NCI-H2107 (cell line): Measurements from ENCODE around the gene ADIPOR2.

ENCODE experiments used
- DNase-seq: peaks from one replicate; lab custom pipeline; 2025; lab: John Stamatoyannopoulos, UW

The ADIPOR2 gene

DNA sequence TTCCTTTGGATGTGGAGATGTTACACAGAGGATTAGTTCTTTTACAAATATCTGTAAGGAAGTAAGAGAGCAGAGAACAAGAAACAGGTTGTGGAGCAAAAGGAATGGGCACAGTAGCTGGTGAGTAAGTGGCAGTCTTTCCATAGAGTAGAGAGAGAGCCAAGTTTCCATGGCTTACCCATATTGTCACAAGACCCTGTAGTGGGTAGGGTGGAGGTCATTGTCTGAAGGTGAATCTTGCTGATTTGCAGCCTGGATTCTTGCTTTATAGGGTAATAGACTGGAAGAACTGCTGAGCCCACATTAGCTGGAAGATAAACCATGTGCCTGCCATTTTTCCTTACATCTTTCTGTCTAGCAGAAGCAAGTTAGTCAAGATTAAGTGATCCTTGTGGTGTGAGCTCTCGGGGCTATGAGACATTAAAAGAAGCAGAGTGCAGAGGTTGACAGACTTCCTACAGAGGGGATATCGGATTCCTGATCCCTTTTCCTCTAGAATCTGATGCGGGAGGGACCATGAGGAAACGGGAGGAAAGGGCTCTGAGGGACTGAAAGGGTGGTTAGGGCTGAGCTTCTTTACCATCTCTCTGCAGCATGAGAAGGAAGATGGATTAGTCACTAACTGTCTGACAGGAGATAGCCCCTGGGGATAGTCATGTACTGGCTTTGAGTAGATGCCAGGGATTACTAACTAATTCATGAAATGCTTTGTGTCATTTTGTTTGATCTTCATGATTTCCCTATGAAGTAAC, 85.5 kb downstream of the ADIPOR2 start:
- DNase-seq = no peak

DNA sequence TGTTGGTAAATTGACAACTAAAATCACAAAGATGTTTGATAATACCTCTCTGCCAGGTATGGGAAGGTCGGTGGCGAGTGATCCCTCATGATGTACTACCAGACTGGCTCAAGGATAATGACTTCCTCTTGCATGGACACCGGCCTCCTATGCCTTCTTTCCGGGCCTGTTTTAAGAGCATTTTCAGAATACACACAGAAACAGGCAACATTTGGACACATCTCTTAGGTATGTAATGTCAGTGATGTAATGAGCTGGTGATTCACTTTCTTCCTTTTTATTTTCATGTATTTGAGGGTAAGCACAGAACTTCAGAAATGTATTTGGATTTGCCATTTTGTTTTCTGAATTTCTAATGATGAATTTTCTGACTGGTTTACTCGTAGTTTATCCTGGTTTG, 86.9 kb downstream of the ADIPOR2 start:
- DNase-seq = no peak

DNA sequence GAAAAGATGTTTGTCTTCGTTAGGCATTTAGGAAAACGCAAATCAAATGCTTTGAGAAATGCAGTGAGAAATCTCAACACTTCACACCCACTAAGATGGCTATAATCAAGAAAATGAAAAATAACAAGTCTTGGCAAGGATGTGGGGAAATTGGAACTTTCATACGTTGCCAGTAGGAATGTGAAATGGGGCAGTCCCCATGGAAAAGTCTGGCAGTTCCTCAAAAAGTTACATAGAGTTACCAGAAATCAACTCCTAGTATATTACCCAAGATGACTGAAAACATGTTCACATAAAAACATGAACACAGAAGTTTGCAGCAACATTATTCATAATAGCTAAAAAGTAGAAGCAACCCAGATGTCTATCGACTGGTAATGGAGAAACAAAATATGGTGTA, 88.0 kb downstream of the ADIPOR2 start:
- DNase-seq = no peak

DNA sequence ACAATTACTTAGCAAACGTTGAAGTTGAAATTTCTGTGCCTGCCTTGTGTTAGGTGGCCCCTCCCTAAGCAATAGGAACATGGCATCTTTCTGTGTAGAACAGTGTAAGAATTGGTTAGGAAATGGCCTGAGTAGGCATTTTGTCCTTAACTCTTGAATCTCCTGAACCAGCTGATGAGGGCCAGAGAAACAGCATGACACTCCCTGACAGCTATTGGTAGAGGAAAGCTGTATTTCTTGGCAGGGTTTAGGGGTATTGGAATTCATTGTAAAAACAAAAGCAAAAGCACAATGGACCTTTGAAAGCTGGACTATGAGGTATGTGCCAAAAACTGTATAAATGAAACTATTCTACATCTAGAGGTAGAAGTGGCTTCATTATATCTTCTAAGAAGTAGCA, 88.9 kb downstream of the ADIPOR2 start:
- DNase-seq = no peak

DNA sequence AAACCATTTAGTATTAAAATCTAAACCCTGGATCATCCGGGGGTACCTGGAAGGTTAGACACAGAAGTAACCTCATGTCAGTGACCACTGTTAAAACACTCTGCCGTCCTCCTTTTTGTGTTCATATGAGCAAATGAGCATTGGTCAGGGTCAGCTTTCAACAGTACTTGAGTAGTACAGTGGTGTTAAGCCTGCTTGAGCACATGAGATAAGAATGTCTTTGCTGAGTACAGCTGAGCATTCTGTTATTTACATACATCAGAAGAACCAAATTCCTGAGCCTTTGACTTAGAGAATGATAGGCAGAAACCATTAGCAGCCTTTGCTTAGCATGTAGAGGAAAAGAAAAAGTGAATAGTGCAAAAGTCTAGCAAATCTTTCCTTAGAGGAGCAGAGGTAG, 90.9 kb downstream of the ADIPOR2 start:
- no peak for DNase-seq

DNA sequence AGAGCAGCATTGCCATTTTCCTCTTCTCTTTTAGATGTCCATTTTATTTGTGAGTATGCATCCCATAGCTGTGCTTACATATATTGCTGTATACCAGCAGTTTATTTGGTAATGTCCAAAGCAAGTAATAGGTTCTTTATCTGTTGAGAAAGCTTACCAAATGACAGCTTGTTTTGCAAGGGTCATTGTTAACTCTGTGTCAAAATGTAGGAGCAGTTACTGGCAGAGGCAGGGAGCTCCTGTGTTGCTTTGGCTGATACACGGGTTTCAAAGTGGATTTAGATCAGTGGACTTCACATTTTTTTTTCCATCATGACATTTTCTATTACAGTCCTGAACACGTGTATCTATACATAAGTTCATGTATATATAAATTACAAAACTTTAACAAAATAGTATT, 91.3 kb downstream of the ADIPOR2 start:
- no peak for DNase-seq

DNA sequence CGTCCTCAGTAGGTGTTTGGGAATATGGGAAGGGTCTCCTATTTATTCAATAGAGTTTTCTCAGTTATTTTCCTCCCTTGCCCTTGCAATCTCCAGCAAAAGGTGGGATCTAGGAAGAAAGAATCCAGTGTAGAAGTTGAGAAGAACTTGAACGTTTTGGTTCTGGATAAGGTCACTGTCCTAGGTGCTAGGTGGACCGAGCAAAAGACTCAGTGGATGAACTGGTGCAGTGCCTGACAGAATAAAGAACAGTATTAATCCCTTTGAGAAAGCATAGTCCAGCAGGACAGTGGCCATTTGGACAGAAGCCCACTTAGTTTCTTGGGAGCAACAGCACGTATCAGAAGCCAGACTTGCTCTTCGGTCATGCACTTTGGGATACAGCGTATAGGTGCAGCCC, 96.8 kb downstream of the ADIPOR2 start:
- no peak for DNase-seq

DNA sequence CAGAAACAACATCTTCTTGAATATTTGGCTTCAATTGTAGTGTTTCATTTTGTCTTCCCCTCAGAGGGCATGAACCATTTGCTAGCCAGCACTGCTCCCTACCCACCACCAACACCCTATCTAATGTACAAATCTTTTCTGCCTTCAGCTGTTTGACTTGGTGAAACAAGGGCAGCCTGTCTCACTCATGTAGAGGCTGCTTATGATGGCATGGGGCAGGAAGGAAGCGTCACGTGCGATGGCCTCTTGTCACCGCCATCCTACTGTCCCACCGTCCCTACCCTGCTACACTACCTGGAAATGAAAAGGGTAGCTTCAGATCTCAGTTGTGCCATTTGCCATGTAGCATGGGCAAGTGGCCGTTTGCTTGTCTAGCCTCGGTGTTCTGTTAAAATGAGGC, 99.6 kb downstream of the ADIPOR2 start:
- no peak for DNase-seq

DNA sequence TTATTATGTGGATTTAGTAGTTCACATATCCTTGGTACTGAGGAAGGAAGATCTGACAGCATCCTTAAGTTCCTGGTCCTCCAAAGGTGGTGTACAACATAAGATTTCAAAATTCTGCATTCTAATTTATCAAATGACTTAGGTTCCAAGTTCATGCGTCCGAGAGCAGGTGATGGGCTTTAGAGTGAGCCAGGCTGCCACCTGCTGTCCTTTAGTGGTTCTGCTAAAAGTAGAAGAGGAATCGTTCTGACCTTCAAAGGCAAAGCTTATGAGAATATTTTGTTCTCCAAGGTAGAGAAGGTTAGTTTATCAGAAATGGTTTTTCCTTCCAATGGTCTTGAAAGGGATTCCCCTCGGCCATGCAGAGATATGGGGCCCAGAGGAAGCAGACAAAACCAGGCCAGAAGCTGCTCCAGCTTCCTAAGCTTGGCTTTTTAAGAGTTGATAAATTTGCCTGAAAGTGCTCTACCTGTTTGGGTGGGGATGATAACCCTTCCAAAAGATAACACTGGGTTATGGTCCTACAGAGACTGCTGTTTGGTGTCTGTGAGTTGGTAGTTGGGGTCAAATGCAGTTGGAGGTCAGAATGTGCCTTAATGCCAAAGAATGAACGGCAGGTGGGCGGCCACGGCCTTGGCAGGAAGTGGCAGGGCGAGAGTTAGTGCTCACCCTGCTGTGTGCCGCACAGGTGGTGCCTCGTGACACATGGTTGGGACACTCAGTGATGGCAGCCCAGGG, 100.4 kb downstream of the ADIPOR2 start:
- DNase-seq = peak; percentile 46

DNA sequence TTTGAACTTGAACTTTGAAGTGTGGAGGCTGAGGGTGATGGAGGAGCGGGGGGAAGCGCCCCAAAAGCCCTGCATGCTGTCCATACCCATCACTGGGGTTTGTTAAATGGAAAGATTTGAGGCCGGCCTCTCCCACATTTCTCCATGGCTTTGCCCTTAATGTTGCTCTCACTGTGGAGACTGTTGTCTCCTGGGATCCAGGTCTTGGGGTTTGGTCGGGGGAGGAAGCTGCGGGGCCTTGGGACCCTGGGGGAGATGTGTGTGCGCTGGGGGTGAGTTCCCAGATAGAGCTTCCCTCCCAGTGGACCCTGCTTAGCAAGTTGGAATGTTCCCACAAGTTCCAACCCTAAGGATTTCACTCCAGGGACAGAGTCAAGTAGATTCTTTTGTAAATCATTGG, 101.5 kb downstream of the ADIPOR2 start:
- no peak for DNase-seq

DNA sequence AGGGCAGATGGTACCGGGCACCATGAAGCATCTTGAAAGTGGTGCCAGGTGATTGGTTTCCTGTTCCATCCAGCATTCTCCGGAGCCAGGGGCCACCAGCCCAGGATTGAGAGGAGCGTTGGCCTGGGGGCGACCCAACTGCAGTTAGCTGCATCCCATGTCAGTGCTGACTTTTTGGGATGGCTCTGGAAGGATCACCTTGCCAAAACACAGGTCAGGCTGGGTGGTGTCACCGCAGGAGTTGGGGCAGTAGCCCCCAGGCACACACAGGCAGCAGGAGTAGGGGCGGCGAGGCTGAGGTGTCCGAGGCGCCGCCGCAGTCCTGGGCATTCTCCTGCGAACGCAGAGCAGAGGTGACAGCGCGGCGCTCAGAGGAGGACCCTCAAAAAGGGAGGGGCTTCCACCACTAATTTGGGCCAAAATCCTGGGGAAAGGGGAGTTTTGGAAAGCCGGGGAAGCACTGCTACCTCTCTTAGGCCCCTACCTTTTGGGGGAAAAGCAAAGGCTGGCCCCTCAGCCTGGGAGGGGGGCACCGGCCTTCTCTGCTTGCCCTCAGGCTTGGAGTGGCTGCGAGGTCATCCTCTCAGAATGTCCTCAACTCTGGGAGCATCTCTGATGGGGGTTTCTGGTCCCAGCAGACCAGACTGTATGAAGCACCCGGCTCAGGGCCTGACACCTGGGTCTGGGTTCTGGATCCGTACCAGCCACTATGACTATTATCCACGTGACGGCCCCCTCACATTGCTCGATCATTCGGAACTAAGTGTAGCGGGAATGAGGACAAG, 102.7 kb downstream of the ADIPOR2 start:
- no peak for DNase-seq

DNA sequence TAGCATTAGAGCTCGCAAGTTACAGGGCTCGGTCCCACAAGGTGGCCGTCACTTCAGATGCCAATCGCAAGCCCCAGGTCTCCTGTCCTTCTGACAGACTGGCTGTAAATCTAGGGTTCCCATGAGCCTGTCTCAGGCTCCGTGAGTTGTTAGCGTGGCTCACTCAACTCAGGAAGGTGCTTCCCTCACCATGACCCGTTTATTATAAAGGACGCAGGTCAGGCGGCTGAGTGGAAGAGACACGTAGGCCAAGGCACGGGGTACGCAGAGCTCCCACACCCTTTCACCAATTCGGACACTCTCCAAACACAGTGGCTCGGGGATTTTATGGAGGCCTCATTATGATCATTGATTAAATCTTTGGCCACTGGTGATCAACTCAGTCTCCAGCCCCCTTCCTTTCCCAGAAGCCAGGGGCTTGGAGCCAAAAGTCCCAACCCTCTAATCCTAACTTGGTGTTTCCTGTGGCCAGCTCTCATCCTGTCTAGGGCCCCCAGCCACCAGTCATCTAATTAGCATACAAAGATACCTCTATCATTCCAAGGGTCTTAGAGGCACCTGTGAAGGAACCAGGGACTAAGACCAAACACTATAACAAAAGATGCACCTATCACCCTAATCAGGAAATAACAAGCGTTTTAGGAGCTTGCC, 103.7 kb downstream of the ADIPOR2 start:
- no peak for DNase-seq

DNA sequence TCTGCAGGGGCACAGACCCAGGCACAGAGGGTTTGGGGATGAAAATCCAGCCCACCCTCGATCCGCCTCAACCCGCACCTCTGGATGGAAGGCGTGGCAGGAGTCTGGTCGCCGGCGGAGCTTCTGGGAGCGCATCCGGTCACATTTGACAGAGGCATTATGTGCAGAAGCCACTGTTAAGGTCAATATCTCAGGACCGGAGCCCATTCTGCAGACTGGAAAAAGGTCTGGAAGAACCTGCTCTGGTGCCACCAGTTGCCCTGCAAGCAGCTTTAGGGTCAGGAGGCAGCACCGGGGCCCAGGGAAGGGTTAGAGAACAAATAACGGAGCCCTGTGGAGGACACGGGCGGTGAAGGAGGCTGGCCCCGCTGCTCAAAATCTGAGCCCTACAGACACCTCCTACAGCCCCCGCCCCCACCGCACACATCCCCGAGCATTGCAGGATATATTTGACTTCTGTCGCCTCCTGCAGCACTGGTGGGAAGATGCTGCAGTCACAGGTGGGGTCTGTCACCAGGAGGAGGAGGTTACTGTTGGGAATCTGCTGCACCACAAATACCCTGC, 104.4 kb downstream of the ADIPOR2 start:
- DNase-seq = no peak

DNA sequence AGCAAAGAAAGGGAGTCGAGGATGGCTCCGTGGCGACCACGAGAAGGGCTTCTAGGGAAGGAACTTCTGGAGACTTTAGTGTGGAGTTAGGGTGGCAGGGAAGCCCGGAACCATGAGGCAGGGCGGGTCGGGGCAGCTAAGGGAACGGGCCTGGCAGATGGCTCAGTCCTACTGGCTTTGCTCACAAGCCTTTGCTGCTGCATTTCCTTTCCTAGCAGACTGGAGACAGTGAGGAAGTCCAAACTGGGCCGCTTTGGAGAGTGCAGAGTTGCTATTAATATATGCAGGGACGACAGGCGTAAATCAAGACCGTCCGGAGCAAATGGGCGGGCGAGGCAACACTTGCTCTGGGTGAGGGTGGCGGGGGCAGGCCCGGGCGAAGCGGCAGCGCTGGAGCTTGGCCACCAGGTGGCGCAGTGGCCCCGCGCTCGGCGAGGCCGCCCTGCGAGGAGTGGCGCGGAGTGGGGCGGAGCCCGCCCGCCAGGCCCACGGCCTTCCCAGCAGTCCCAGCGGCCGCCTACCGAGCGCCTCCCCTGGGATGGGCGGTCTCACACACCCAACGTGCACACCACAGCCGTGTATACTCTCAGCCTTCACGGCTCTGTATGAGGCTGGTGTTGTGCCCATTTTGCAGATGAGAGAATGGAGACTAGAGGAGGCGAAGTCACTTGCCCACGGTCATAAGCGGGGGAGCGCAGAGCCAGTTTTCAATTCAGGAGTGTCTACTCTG, 105.1 kb downstream of the ADIPOR2 start:
- peak; percentile 86 for DNase-seq

DNA sequence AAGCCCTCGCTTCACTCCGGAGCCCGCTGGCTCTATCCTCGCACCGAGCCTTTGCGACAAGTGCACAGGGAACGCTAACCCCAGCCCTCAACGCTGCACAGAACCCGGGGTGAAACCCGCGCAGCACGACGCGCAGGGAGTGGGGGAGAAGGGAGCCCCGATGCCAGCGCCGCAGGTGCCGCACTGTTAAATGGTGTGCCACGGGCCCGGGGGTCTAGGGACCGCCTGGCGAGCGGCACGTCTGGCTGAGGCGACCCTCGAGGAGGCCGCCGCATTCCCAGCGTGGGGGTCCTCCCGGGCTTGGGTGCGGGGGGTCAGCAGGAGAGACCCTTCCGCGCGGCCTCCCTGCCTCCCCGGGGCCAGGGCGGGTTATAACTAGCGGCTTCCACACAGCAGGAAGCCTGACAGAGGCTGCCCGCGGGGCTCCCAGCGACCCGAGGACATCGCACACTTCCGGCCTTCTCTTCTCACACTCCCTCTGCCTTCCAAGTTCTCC, 105.7 kb downstream of the ADIPOR2 start:
- DNase-seq = no peak

DNA sequence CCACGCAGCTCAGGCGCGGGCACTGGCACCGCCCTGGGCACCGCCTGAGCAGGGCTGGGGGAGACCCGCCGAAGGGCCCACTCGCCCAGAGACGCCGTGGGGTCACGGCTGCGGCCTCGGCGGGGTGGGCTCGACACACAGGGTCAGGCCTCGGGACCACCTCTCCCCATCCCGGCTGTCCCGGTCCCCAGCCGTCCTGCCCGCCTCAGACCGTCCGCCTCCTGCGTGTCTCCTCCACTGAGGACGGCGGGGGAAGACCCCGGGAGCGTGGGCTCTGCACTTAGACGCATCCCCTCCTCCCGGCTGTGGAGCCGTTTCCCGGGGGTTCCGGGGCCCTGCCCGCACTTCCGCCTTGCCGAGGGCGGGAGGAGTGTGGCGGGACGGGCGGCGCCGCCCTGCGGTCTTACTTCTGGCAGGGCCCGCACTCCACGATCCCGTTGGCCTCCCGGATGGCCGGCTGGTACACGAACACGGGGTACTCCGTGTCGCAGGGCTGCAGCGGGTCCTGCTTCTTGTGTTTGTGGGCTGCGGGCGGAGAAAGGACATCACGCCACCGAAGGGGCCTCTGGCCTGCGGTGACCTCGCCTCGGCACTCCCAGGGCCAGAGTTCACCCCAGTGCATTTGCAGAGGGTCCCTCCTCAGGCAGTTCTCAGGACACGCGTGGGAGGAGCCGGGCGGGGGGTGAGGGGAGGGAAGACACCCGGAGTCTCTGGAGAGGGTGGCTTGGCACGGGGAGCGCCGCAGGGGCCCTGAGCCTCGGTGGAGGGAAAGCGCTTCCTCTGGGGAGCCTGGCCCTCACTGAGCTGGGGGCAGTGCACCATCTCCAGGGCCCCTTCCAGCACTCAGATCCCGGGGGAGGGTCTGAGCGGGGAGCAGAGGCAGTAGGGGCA, 106.4 kb downstream of the ADIPOR2 start:
- DNase-seq = no peak

DNA sequence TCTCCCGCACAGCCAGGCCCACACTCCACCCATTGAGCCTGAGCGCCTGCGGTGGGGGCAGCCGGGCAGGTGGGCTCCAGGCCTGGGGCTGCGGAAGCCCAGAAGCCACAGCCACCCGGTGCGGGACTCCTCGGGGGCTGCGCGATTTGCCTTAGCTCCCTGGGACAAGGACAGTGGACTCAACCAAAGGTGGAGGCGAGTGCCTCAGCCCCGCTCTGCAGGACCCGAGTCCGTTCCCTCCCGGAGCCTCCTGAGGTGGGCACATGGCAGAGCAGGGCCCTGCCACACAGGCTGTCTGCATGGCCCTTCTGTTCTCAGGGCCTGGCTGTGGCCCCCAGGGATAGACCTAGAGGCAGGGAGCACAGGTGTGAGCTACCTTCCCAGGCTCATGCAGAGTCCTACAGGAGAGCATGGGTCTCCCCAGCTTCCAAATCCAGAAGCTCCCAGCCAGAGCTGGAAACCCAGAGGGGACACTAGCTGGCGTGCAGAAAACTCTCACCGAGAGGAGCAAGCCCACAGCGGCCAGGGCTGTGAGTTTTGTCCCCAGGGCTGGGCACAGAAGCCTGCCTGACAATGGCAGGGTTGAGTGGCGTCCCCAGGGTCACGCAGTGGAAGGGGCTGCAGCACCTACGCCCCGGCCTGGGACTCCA, 107.2 kb downstream of the ADIPOR2 start:
- no peak for DNase-seq

DNA sequence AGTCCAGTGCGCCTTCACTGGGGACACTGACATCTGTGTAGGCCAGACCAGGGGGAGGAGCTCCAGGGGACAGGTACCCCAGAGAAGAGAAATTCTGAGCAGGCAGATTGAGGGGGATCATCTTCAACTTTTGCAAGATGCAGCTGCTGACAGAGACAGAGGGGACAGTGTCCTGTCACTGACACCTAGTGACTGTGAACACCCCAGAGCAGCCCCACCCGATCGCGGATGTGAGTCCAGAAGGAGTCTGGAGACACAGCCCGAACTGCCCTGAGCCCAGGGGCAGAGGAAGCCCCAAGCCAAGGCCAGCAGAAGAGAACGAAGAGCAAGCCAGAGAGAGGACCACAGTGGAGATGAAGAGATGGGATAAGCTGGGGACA, 107.8 kb downstream of the ADIPOR2 start:
- no peak for DNase-seq

DNA sequence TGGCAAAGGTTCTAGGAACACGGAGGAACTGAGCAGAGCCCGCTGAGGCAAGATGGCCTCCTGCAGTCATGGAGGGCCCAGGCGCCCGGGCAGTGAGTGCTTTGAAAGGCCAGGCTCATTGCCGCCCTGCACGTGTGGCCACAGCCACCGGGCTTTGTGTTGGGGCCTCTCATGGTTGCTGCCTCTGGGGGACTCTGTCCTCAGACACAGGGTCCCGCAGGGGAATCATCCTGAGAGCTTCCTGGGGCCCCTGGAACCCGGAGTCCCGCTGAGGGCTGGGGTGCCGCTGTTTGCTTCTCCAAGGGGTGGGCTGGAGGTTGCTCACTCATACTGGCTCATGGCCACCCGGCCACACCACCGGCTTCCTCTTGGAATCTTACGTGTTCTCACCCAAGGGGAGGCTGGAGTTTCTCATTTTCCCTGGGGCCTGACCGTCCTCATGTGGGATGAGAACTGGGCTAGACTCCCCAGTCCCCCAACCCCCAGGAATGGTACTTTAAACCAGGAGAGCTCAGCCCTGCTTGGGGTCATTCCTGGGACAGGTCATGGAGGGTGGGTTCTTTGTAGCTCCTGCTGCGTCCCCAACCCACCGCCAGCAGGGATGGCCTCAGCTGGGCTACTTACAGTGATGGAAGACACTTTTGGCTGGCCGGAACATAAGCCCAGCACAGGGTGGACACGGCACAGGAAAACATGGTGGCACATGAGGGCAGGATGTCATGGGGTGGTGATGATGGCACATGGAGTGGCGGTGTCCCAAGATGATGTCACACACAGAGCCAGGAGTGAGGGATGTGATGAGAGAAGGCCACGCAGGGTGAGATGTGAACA, 108.4 kb downstream of the ADIPOR2 start:
- no peak for DNase-seq
